SKM-1 (cell line): ENCODE measurements around the gene PID1.

ENCODE experiments used
- DNase-seq: peaks from one replicate; lab custom pipeline; 2025; ENCODE audit not compliant: unreplicated experiment; lab: John Stamatoyannopoulos, UW

The PID1 gene

DNA sequence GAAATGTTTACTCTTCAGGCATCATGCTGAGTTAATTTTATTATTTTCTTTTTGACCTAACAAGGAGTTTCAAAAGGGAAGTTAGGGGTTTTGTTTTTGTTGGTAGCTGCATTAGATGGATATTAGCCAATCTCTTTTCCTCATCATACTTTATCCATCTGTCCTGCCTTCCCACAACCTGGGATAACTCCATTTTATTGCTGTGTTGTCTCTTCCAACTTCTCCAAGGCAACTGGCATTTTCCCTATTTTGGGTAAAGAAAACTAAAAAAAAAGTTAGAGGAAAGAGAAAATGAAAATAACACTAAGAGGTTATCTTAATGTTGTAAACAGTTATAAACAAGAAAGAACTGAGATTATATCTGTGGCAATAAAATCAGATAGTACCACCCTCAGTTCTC is 147.0 kb downstream of the PID1 start:
- DNase-seq, result no peak

DNA sequence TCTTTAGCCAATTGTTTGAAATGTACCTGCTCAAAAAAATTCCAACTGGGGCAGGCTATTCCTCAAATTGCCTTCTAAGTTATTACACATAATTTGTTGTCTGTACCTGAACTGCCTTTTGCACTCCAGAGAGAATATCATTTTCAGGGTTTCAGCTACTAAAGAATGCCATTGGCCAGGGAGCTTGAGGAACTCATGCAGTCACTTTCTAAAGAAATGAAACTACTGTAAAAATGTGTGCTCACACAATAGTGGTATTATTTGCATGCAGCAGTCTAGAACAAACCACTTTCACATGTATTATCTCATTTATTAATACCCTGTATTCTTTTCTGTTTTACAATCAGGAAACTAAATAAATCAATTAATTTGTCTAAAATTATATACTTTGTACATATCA is 152.2 kb downstream of the PID1 start:
- DNase-seq, result no peak

DNA sequence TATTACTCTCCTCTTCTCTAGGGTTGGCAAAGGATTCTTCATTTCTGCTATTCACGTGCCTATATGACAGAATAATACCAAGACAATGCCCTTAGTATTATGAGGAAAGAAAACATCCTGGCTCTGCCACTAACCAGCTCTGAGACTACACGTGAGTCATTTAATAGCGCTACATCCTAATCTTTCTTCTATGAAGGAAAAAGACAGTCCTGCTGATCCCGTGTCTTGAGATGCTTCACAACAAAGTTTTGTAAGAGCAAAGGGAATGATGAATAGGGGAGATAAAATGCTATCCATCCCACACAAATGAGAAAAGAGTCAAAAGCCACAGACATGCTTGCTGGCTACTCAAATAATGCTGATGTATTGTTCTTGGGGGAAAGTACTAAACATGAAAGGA is 152.8 kb downstream of the PID1 start:
- DNase-seq, result no peak

DNA sequence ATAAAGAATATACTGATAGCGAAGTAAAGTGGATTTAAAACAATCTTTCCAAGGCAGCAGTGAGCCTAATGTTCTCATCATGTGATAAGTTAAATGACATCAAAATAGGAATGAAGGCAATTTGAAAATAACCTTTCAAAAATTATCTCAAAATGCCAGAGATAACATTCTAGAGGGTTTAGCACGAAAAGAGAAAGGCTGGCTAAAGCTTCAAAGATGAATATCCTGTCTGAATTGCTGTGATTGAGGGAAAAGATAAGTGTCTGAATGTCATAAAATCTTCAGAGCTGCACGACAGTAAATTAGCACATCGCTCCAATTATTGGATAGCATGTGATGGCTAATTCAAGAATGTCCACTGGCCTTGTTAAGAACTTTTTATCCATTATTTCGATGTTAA is 159.3 kb downstream of the PID1 start:
- DNase-seq, result no peak

DNA sequence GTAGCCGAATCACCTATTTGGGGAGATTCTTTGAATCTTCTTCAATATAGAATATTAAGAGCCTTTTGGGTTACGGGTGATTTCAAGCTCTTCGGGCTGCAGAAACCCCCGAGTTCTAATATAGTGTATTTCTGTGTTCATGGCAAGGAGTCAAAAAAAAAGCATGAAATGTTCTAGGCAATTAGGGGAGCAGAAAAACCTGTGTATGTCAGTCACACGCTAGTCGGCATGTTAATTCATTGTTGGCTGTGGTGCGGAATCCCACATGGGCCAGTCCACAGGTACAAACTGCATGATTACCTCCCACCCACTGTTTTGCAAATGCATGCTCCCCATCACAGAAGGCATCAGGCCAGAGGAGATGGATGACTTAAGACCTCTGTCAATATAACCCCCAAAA is 161.9 kb downstream of the PID1 start:
- DNase-seq, result no peak

DNA sequence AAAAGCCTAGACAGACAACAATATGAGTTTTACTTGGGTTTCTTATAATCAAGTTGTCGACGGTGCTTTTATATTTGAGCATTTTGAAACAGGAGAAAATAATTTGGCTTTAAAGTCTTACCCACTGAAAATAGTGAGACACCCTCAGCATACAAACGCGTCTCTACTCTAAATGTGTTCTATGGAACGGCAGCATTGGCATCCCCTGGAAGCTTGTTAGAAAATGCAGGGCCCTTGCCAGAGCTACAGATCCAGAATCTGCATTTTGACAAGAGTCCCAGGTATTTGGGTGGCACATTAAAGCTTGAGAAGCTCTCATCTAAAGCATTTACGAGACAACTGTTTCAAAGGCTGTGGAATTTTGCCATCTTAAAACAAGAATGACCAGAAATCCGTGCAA is 163.5 kb downstream of the PID1 start:
- DNase-seq, result no peak

DNA sequence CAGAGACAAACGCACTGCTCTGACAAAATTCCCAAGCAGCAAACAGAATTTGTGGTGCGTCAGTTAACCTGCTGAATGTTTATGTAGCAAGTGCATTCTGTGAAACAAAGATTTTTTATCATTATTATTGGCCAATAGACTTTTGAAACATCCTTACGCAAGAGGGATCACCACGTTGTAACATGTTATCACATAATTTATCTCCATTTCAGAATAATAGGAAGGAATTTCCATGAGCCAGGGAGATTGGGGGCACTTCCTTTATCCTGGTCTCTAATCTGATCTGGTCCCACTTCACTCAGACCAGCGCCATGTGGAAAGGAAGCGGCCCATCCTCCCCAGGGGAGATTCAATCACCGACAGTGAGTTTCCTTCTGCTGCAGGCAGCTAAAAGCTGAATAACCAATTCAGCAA is 166.1 kb downstream of the PID1 start:
- DNase-seq, result no peak

DNA sequence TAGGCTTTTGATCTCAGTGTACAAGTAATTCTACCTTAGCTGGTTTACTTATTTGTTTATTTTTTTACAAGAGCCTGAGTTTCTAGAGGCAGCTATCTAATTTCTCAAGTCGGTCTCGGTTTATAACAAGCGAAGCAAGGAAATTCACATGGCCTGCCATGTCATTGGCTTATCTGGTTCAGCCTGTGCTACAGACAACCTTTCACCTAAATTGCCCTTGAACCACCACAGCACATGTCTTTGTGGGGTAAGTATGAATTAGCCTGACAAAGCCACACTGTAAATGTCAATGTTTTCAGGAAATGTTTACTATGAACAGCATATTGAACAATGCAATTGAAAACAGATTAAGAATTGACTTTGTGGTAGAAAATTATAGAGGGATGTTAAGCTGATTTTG is 167.1 kb downstream of the PID1 start:
- DNase-seq, result no peak

DNA sequence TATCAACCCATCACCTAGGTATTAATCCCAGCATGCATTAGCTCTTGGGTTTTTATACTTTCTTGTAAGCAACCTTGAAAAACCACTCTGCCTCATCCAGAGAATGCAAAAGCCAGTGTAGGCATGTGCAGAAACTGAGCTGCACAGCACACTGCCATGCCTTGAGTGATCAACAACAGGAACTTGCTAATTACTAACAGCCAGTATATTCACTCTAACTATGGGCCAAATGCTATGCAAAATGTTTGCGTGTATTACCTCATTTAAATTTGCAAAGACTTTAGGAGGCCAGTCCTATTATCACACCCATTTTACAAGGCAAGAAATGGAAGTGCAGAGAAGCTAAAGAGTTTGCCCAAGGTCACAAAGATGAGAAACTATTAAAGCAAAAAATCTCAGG is 169.8 kb downstream of the PID1 start:
- DNase-seq, result no peak

DNA sequence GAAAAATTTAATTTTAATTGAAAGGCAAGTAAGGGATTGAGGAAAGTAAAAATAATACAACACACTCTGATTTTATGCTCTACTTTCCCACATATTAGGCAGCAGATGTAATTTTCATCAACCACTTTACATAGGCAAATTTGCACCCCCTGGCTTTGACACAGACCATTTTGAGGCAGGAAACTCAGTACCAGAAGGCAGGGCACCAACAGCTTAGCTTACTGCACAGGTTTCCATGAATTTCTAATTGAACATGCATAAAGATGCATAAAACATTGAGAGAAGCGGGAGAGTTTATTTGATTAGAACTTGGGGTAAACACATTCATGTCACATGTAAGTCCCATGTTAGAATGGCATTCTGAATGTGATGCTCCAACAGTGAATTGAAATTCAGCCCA is 171.9 kb downstream of the PID1 start:
- no peak for DNase-seq

DNA sequence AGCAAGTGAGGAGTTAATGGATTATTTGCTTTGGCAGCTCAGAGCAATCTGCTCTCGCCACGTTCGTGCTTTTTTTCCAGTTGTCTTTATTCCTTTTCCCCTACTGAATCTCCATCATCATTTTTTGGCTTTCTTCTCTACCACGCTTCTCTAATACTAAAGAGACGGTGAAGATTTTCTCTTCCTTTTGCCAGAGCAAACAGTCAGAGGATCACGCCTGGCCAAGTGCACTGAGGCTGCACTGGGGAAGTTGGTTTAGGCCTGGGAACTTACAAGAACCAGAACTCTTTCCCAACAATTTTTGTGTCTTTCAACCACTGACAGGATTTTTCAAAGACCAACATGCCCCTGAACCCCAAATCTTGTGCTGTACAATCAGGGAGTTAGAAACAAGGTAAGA is 172.3 kb downstream of the PID1 start:
- no peak for DNase-seq

DNA sequence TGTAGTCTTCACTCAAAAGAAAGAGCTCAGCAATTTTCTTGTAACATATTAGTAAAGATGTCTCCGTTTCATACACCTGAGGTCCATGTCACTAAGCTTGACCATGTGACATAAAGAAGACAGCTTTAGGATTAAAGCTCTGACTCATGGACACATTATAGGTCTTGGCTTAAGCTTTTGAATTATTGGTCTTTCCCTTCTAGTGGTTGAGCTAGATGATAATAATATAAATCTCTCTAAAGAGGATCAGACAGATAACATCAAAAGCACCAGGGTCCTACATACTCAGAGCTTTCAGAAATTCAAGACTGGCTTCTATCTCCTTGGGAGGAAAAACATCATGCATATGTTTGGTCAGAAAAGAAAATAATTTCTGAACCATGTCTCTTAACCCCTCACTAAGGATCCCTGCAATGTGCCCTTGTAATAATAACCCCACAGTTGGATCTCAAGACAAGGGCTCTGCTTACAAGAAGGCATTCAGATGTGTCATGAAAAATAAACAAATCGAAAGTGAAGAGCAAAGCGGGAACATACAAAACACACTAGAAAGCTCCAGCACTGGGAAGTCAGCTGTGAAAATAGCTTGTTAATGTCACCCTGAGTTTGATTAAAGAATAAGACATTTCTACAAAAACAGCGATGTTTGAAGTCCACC is 174.5 kb downstream of the PID1 start:
- DNase-seq, result no peak

DNA sequence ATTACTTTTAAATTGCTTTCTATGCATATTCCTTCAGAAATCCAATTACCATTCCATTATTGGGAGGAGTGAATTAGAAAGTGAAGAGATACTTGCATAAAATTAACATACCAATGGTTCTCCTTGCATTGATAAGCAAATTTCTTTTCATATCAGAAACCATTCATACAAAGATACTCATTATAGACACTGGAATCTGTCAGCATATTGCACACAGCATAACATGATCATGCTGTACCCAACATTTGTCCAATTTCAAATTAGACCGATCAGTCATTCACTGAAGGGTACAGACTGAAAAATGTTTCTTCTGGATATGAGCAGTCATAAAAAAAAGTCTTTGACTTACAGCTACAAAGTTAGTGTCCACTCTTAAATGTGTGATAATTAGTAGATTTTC is 175.6 kb downstream of the PID1 start:
- DNase-seq, result no peak

DNA sequence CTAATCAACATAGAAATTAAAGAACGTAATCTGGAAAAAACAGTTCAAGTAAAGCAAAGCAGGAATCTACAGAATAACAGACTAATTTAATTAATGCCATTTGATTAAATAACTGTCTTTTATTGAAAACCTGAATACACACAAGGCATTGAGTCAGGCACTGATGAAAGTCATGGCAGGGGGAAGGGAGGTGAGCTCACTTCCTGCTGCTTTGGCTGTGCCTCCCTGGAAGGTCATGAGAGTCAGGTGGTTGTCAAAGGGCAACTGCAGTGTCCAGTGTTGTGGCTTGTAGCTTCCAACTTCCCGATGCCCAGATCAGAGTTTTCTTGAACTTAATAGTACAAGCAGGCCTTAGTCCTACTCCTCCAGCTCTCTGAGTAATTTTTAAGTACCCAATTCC is 180.9 kb downstream of the PID1 start:
- no peak for DNase-seq

DNA sequence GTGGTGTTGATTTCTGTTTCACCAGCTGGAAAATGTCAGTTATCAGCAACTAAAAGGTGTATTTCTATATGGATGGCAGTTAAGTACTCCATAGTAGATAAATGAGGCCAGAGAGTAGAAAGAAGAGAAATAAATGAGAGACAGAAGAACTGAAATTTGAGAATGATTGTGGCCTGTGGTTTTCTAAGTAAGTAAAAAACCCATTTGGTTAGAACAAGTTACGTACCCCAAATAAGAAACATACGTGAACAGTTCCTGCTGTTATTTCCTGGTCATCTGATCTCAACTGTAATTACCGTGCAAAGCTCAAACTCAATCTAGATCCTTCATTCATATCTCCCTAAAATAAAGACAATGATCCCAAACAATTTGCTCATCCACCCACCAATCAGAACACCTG is 181.3 kb downstream of the PID1 start:
- DNase-seq, result no peak

DNA sequence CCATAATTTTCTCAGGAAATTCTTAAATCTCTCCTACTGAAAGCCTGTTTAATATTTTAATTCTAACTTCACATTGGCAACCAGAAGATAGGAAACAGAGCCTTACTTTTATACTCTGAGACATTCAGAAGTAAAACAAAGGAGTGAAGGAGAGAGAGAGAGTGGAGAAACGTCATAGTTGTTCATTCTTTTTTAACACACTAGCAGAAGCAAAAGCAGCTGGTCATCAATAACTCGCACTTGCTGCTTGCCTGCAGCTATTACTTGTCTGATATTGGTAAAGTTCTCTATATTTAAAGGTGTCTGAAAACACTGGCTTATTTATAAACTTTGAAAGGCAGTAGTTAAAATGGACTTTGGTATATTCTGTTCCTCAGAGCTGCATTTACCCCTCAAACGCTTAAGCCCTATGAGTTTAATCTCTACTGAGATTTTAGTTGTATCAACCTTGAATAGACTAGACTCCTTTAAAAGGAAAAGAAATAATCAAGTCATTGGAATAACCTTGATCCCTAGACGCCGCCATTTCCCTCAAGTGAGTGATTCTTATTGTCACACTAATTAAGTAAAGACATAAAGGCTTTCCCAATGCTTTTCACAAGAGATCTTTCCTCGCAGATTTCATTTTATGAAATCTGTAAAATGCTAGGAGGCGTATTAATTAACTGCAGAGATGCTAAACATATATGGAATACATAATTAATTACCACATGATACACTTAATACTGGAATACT is 182.0 kb downstream of the PID1 start:
- DNase-seq, result no peak

DNA sequence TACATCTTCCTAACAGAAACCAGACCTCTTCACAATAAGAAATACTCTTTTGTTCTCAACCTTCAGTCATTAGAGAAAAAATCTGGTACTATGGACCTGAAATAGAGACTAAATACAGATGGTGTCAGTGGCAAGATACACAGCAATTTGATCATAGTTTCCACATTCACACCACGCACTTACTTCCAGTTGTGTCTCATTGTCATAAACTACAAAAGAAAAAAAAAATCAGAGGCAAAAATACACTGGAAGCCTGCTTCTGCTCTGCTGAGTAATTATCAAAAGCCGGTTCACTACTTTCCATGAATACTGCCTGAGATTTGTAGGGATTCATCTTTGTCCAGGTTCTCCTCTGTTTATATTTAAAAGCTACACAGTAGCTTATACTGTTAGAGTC is 182.6 kb downstream of the PID1 start:
- DNase-seq, result no peak

DNA sequence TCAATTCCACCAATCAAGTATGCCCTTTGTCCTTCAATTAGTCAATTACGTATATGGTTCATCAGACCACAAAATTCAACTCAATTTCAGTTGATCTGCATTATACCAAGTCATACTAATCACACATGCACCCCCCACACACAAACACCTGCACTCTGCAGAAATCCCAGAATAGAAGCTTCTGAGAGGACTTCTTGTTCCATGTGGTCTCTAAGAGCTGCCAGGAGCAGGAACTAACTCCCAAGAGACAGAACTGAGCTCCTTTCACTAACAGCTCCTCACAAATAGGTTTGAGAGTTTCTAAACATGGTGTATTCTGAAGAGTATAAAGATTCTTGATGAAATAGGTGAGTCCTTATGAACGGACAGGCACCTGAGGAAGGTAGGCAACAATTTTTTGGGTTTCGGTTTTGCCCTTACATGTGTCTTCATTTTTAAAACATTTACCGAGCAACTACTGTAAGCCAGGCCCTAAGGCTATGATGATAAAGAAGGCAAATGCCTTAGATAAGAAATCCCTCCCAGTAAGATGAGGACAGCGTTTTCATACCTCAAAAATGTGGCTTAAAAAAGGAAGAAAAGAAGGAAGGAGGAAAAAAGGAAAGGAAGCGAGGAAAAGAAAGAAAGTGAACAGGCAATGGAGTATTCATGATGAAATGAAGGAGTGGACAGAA is 183.1 kb downstream of the PID1 start:
- no peak for DNase-seq

DNA sequence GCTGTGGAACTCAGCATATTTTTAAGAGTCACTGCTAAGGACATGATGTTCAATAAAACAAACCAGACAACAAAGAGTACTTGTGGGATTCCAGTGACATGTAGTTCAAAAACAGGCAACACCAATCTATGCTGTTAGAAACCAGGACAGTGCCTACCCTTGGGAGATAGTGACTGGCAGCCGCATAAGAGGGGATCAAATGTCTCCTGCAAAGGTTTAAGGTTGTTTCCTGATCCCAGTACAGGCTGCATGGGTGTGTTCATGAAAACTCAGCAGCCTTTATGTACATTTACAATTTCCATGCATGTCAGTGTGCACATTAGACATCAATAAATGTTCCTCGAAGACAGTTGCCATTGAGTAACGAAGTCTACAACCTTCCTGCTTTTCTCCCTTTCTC is 183.8 kb downstream of the PID1 start:
- no peak for DNase-seq

DNA sequence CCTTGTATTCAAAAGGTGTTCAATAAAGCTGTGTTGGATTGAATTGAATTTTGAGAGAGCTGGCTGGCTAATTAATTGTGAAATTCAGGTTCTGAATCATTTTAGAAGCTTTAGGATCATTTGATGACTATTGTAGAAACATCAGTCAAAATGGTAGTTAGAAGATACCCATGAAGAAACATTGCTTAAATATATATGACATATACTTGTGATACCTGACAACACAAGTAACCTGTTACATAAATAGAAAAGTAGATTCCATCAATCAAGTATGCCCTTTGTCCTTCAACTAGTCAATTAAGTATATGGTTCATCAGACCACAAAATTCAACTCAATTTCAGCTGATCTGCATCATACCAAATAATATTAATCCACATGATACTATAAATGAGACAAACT is 185.6 kb downstream of the PID1 start:
- DNase-seq, result no peak

DNA sequence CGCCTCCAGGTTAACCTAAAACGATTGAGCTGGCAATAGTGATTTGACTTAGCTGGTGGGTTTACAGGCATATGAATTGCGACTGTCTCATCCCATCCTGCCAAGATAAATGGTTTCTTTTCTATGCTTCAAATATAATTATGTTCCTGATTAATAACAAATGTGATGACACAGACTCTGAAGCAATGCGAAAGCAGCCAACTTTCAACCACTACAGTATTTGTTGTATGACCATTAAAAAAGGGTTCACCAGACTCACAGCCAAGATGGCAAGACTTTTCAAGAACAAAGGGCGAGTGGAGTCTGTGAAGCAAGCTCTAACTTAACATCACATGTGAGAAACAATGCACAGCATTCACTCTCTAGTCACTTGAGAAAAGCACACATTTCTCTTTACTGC is 186.6 kb downstream of the PID1 start:
- no peak for DNase-seq

DNA sequence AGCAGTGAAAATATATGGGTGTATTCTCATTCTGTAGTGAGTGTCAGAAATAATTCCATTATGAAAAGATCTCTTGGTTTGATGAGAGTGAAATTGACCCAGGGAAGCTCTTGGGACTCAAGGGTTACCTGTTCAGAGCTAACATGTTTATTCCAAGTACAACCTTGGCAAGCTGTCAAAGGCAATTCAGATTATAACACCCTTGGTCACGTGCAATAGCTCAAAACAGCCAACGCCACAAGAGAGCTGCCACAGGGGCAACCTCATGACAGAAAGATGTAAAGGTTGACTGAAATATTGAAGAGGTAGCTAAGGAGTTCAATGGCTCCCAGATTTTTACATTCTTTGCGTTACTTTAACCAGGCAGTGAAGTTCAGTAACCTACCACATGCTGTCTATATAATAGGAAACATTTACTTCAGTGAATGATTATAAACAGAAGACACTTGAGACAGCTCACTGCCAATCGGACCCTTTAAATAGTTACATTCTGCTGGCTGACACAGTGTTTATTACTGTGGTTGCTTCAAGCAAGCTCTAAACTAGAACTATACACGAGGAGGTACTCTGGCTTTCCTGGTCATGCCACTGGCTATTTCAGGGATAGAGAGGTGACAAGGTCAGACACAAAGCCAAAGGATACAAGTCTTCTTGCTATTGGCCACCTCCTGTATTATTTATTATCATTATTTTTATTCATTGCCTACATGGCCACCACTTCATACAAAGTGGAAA is 187.3 kb downstream of the PID1 start:
- no peak for DNase-seq
